HCT116 (cell line): ENCODE measurements around the gene UBQLN4.

Experiments used
- CBX3 ChIP-seq: IDR thresholded peaks from 2 replicates; pipeline ENCODE4 v1.6.1; 2012; ENCODE audit warnings: low read depth
- CEBPB ChIP-seq: IDR thresholded peaks from 2 replicates; pipeline ENCODE4 v1.6.1; 2012; ENCODE audit warnings: low read depth
- CTCF ChIP-seq, 3 experiments: fragments of 200-600 bp in 1 of 3; sonication (generic) in 1 of 3; IDR thresholded peaks in 2 of 3; conservative IDR thresholded peaks in 1 of 3; 2 replicates each; pipeline ENCODE4 v1.5.1; 2012 to 2017; ENCODE audit warnings: low read depth in 2 of 3, low read length in 2 of 3, antibody characterized with exemption in 1 of 3, borderline replicate concordance in 1 of 3, control low read depth in 1 of 3, mild to moderate bottlenecking in 1 of 3, mixed read lengths in 1 of 3, mixed run types in 1 of 3, moderate library complexity in 1 of 3; ENCODE audit not compliant: insufficient read depth in 1 of 3
- EZH2 ChIP-seq: fragments of 200-600 bp; sonication (generic); IDR thresholded peaks from 2 replicates; pipeline ENCODE4 v1.6.1; 2017; ENCODE audit warnings: antibody characterized with exemption, mixed run types
- POLR2A ChIP-seq: IDR thresholded peaks from 2 replicates; pipeline ENCODE4 v1.7.0; 2011; ENCODE audit warnings: borderline replicate concordance; ENCODE audit not compliant: insufficient read depth, insufficient read length; ENCODE audit errors: extremely low read depth
- SP1 ChIP-seq: IDR thresholded peaks from 2 replicates; pipeline ENCODE4 v1.6.1; 2012; ENCODE audit warnings: low read depth
- YY1 ChIP-seq: IDR thresholded peaks from 2 replicates; pipeline ENCODE4 v1.6.1; 2011; ENCODE audit warnings: low read length, low read depth, moderate library complexity, mild to moderate bottlenecking; ENCODE audit not compliant: insufficient replicate concordance; ENCODE audit errors: extremely low read depth
- ZFX ChIP-seq: fragments of 450-650 bp; IDR thresholded peaks from 2 replicates; pipeline ENCODE4 v1.6.1; 2017

GRCh38 chr1:156024801-156025200 lies 28.8 kb downstream of the UBQLN4 start:
- TF ChIP-seq CTCF (IDR thresholded peaks at IDR 0.05 in 2 of 3, conservative IDR thresholded peaks at IDR 0.05 in 1 of 3; ENCODE audit: borderline replicate concordance in 1 of 3, insufficient read depth in 1 of 3, low read depth in 2 of 3, low read length in 2 of 3) (no peak), CEBPB (no peak), POLR2A (no peak), ZFX (no peak), CBX3 (no peak), YY1 (no peak), EZH2 (no peak), SP1 (no peak)
